Liver (tissue), 3 donors: Measurements from ENCODE around the gene SUGCT.

ENCODE experiments used
- EGR1 ChIP-seq, 2 donors: IDR thresholded peaks; 2 replicates each; pipeline ENCODE4 v1.6.1; 2016 to 2018; ENCODE audit warnings: antibody characterized with exemption in 2 of 2, low read depth in 2 of 2
- FOXA1 ChIP-seq: IDR thresholded peaks from 2 replicates; pipeline ENCODE4 v1.6.1; 2016; ENCODE audit warnings: antibody characterized with exemption
- GABPA ChIP-seq, 2 donors: IDR thresholded peaks in 1 of 2; conservative IDR thresholded peaks in 1 of 2; 2 replicates each; pipeline ENCODE4 v1.6.1; 2016; ENCODE audit warnings: antibody characterized with exemption in 2 of 2, mild to moderate bottlenecking in 1 of 2, moderate library complexity in 1 of 2
- JUND ChIP-seq, 2 donors: IDR thresholded peaks; 2 replicates each; pipeline ENCODE4 v1.6.1; 2016; ENCODE audit warnings: antibody characterized with exemption in 2 of 2
- NR2F2 ChIP-seq: IDR thresholded peaks from 2 replicates; pipeline ENCODE4 v1.6.1; 2016; ENCODE audit warnings: antibody characterized with exemption
- RAD21 ChIP-seq, 2 donors: IDR thresholded peaks; 2 replicates each; pipeline ENCODE4 v1.6.1; 2016; ENCODE audit warnings: antibody characterized with exemption in 2 of 2, mild to moderate bottlenecking in 2 of 2
- REST ChIP-seq: IDR thresholded peaks from 2 replicates; pipeline ENCODE4 v1.6.1; 2016; ENCODE audit warnings: antibody characterized with exemption, mild to moderate bottlenecking
- RXRA ChIP-seq, 2 donors: IDR thresholded peaks; 2 replicates each; pipeline ENCODE4 v1.6.1; 2017 to 2018; ENCODE audit warnings: antibody characterized with exemption in 2 of 2, mild to moderate bottlenecking in 1 of 2
- SP1 ChIP-seq: IDR thresholded peaks from 2 replicates; pipeline ENCODE4 v1.6.1; 2018; ENCODE audit warnings: antibody characterized with exemption, mild to moderate bottlenecking
- TAF1 ChIP-seq: conservative IDR thresholded peaks from 2 replicates; pipeline ENCODE4 v1.6.1; 2016; ENCODE audit warnings: antibody characterized with exemption, mild to moderate bottlenecking
- YY1 ChIP-seq: IDR thresholded peaks from 2 replicates; pipeline ENCODE4 v1.6.1; 2016; ENCODE audit warnings: antibody characterized with exemption, mild to moderate bottlenecking
- TF ChIP-seq, protein P1 (sequence below): fragments of 150-350 bp; IDR thresholded peaks from 2 replicates; pipeline ENCODE4 v1.5.1; 2017; ENCODE audit warnings: improper control_type of control experiment, low read depth, low read length; ENCODE audit not compliant: missing input control
- TF ChIP-seq, protein P2 (sequence below): IDR thresholded peaks from 2 replicates; pipeline ENCODE4 v1.6.1; 2016; ENCODE audit warnings: antibody characterized with exemption
- TF ChIP-seq, protein P3 (sequence below): IDR thresholded peaks from 2 replicates; pipeline ENCODE4 v1.6.1; 2016; ENCODE audit warnings: antibody characterized with exemption
- donor health status: healthy.
- donor health status: healthy.

GRCh38 chr7:40848541-40849221 is 713.9 kb downstream of the SUGCT start:
- TF ChIP-seq, protein P1, sequence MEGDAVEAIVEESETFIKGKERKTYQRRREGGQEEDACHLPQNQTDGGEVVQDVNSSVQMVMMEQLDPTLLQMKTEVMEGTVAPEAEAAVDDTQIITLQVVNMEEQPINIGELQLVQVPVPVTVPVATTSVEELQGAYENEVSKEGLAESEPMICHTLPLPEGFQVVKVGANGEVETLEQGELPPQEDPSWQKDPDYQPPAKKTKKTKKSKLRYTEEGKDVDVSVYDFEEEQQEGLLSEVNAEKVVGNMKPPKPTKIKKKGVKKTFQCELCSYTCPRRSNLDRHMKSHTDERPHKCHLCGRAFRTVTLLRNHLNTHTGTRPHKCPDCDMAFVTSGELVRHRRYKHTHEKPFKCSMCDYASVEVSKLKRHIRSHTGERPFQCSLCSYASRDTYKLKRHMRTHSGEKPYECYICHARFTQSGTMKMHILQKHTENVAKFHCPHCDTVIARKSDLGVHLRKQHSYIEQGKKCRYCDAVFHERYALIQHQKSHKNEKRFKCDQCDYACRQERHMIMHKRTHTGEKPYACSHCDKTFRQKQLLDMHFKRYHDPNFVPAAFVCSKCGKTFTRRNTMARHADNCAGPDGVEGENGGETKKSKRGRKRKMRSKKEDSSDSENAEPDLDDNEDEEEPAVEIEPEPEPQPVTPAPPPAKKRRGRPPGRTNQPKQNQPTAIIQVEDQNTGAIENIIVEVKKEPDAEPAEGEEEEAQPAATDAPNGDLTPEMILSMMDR: no peak
- no peak for TF ChIP-seq RAD21 (IDR thresholded peaks at IDR 0.05)
- no peak for TF ChIP-seq NR2F2
- TF ChIP-seq REST: no peak
- TF ChIP-seq JUND (IDR thresholded peaks at IDR 0.05): no peak
- TF ChIP-seq RXRA (IDR thresholded peaks at IDR 0.05): no peak
- no peak for TF ChIP-seq TAF1
- TF ChIP-seq, protein P2, sequence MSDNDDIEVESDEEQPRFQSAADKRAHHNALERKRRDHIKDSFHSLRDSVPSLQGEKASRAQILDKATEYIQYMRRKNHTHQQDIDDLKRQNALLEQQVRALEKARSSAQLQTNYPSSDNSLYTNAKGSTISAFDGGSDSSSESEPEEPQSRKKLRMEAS: no peak
- TF ChIP-seq EGR1 (IDR thresholded peaks at IDR 0.05; ENCODE audit: low read depth in 2 of 2): no peak
- TF ChIP-seq SP1: no peak
- no peak for TF ChIP-seq YY1
- no peak for TF ChIP-seq FOXA1
- TF ChIP-seq, protein P3, sequence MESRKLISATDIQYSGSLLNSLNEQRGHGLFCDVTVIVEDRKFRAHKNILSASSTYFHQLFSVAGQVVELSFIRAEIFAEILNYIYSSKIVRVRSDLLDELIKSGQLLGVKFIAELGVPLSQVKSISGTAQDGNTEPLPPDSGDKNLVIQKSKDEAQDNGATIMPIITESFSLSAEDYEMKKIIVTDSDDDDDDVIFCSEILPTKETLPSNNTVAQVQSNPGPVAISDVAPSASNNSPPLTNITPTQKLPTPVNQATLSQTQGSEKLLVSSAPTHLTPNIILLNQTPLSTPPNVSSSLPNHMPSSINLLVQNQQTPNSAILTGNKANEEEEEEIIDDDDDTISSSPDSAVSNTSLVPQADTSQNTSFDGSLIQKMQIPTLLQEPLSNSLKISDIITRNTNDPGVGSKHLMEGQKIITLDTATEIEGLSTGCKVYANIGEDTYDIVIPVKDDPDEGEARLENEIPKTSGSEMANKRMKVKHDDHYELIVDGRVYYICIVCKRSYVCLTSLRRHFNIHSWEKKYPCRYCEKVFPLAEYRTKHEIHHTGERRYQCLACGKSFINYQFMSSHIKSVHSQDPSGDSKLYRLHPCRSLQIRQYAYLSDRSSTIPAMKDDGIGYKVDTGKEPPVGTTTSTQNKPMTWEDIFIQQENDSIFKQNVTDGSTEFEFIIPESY: no peak
- TF ChIP-seq GABPA (IDR thresholded peaks at IDR 0.05 in 1 of 2, conservative IDR thresholded peaks at IDR 0.05 in 1 of 2): no peak
